GM12864 (cell line): Measurements from ENCODE around the gene KRTAP10-5.

Source experiments
- DNase-seq: peaks from one replicate; pipeline ENCODE4 v3.0.0-alpha.2; 2011; ENCODE audit warnings: low read depth
- H3K4me3 ChIP-seq: 2 replicates; pipeline ENCODE4 v1.5.1; 2011; ENCODE audit warnings: mild to moderate bottlenecking, low read depth, low read length, control low read depth
- CTCF ChIP-seq: IDR thresholded peaks from 2 replicates; pipeline ENCODE4 v1.5.1; 2011; ENCODE audit warnings: low read depth, mild to moderate bottlenecking, moderate library complexity, low read length, control low read depth, inconsistent platforms; ENCODE audit errors: missing control alignments

KRTAP10-5 gene

GRCh38 chr21:44571844-44572782 is 8.3 kb downstream of the KRTAP10-5 start:
- no peak for DNase-seq
- H3K4me3 ChIP-seq, result no peak overlapping the region
- TF ChIP-seq CTCF, result no peak

GRCh38 chr21:44571296-44571695 is 9.1 kb downstream of the KRTAP10-5 start:
- no peak for DNase-seq
- H3K4me3 ChIP-seq, result no peak overlapping the region
- no peak for TF ChIP-seq CTCF

GRCh38 chr21:44569861-44570517 is 10.4 kb downstream of the KRTAP10-5 start:
- TF ChIP-seq CTCF, result no peak
- no peak for DNase-seq
- H3K4me3 ChIP-seq, result no peak overlapping the region

GRCh38 chr21:44568667-44569556 is 11.5 kb downstream of the KRTAP10-5 start:
- no peak for TF ChIP-seq CTCF
- DNase-seq, result no peak
- no peak overlapping the region for H3K4me3 ChIP-seq

- no peak for DNase-seq
- no peak for TF ChIP-seq CTCF
- no peak overlapping the region for H3K4me3 ChIP-seq
Measured at GRCh38 chr21:44568261-44568660, 12.1 kb downstream of the KRTAP10-5 start.

GRCh38 chr21:44567481-44568171 is 12.8 kb downstream of the KRTAP10-5 start:
- TF ChIP-seq CTCF, result no peak
- DNase-seq, result no peak
- H3K4me3 ChIP-seq, result no peak overlapping the region
